ENCODE results near the gene UBE2QL1.

UBE2QL1 gene

GRCh38 chr5:6541256-6542013 is 92.8 kb downstream of the UBE2QL1 start:
- DNase-seq, result no peak
- TF ChIP-seq GATA1 (IDR thresholded peaks at IDR 0.05; ENCODE audit: low read depth, low read length) (no peak), POLR2A (IDR thresholded peaks at IDR 0.05; ENCODE audit: low read length) (no peak)

DNA sequence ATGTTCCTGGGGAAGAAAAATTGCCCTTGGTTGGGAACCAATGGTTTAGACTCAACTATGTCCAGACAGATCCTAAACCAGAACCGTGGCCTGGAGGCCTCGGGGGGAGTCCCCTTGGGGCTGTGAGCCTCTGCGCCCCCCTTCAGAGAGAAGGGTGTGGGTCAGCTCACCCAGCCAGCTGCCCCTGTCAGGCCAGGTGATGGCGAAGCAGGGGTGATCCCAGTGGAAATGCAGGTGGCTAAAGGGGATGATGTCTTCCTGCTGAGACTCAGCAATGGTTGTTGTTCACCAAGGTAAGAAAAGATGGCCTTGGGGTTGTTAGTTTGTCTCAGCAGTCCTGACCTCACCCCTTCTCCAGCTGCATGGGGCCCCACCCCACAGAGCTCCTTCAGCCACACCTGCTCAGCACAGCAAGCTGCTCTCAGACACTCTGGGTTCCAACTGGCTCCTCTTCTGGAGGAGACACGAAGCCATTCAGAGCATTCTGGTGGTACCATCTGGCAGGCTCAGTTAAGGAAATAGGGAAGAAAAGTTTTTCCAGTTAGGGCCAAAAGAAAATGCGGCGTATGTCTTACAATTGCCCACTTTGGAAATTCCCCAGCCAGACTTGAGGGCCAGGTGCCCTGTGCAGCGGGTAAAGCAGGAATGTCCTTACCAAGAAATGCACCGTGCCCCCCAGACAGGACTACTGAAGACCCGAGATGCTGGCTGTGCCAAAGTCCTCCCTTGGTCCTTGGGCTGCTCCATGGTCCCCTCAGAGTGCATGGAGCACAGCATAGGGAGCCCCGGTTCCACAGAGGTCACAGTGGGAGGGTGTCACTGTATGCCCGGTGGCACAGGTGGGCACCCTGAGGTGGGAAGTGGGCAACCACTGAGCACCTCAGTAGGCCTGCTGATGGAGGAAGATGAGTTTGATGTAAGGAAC is 94.0 kb downstream of the UBE2QL1 start:
- no peak for DNase-seq
- no peak for TF ChIP-seq POLR2A (IDR thresholded peaks at IDR 0.05; ENCODE audit: low read length)
- no peak for TF ChIP-seq GATA1 (IDR thresholded peaks at IDR 0.05; ENCODE audit: low read depth, low read length)

DNA sequence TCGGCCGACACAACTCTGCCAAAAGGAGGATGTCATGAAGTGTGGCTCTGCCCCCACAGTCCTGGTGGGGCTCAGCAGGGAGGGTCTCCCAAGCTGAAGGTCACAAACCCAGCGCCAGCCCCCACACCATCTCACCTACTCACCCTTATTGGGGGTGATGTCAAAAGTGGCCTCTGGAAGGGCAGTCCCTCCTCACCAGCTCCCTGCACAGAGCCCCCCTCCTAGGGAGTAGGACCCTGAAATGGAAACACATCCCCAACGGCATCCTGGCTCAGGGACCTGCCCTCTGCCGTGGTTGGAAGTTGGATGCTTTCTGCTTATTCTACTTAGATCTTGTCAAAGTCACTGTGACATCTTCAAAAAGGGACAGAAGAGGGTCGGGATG is 94.7 kb downstream of the UBE2QL1 start:
- no peak for DNase-seq
- TF ChIP-seq GATA1 (IDR thresholded peaks at IDR 0.05; ENCODE audit: low read depth, low read length), result no peak
- TF ChIP-seq POLR2A (IDR thresholded peaks at IDR 0.05; ENCODE audit: low read length), result no peak

DNA sequence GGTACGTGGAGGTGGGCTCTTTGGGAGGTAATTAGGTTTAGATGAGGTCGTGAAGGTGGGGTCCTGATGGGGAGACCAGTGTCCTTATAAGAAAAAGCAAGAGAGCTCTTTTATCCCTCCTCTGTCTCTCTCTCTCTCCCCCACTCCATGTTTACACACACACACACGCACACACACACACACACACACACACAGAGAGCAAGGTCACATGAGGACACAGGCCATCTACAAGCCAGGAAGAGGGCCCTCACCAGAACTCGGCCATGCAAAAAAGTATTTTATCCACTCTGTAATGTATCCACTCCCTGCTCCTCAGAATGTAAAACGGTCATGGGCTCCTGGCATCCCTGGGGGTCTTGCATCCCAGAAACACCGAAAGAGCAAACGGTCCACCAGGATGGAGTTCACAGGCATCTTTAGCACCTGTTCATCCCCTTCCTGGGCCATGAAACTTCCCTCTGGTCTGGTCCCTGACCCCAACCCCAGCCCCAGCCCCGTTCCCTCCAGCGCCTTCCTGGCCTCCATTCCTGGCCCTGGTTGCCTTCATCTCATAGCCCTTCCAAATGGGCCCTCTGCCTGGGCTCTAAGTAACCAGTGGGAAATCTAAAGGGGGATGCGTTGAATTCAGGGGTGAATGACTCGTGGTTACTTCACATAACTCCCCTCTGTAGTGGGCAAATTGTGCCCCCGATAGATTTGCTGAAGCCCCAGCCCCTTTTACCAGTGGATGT is 95.3 kb downstream of the UBE2QL1 start:
- DNase-seq, result no peak
- TF ChIP-seq POLR2A (IDR thresholded peaks at IDR 0.05; ENCODE audit: low read length), result no peak
- TF ChIP-seq GATA1 (IDR thresholded peaks at IDR 0.05; ENCODE audit: low read depth, low read length), result no peak
